Mesothelial cell of epicardium (in vitro differentiated cells): ENCODE results near the gene APRT. TPM values are rescaled to one million over a fixed set of nuclear protein-coding genes. Genes with fewer than 3 reads are reported as not detected.

Source experiments
- DNase-seq, 2 experiments: peaks; one replicate each; pipeline ENCODE4 v3.0.0; 2021; ENCODE audit warnings: low spot score in 2 of 2; ENCODE audit not compliant: unreplicated experiment in 2 of 2
- H3K27ac Mint-ChIP-seq: 2 replicates; pipeline ENCODE4 v1.8.0; 2021; ENCODE audit warnings: mixed read lengths
- H3K27me3 Mint-ChIP-seq: 2 replicates; pipeline ENCODE4 v1.8.0; 2021; ENCODE audit warnings: low read depth, mixed read lengths
- H3K36me3 Mint-ChIP-seq: 2 replicates; pipeline ENCODE4 v1.8.0; 2021; ENCODE audit warnings: mixed read lengths
- H3K4me1 Mint-ChIP-seq: 2 replicates; pipeline ENCODE4 v1.8.0; 2021; ENCODE audit warnings: mixed read lengths
- H3K4me3 Mint-ChIP-seq: 2 replicates; pipeline ENCODE4 v1.8.0; 2021; ENCODE audit warnings: mild to moderate bottlenecking, moderate library complexity, mixed read lengths
- H3K9me3 Mint-ChIP-seq: 2 replicates; pipeline ENCODE4 v1.8.0; 2021; ENCODE audit warnings: mixed read lengths
- total RNA-seq: library from RNA; stranded (reverse); gene quantifications from 3 replicates; pipeline ENCODE4 v1.2.1, GENCODE V29; 2021
- TF ChIP-seq, protein P1 (sequence below): fragments of 200-600 bp; sonication (generic); IDR thresholded peaks from one replicate; pipeline ENCODE4 v1.5.0; 2021; ENCODE audit warnings: antibody characterized with exemption; ENCODE audit not compliant: unreplicated experiment

The APRT gene
- total RNA-seq, 1 donor from 2014 or later, result 96.2 TPM

DNA sequence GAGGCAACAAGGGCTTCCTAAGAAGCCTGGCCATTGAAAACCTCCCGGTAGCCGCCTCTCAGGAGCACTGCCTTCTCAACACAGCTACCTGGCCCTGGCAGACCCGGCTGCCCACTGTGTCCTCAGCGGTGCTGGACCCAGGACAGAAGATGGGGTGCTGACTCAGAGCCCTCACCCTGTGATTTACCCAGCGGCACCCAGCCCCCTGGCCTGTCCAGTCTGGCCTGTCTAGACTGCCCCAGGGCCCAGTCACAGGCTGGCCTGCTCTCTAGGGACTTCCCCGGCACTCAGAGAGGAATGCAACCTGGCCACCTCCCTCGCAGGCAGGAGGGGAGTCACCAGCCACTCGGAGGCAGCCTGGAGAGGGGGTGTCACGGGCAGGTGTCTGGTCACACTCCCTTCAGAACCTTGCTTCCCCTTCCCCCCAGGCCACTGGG lies 46.8 kb downstream of the APRT start:
- Mint-ChIP-seq H3K4me1 (peaks cover 74% of the 10 kb centered on the region), H3K9me3 (no peaks in the 10 kb centered on the region), H3K4me3 (no peak overlapping the region), H3K27ac (peak overlapping the region; percentile 98), H3K27me3 (no peaks in the 10 kb centered on the region), H3K36me3 (no peaks in the 10 kb centered on the region)
- peak in 1 of 2 experiments; percentile 72 for DNase-seq
- TF ChIP-seq, protein P1, sequence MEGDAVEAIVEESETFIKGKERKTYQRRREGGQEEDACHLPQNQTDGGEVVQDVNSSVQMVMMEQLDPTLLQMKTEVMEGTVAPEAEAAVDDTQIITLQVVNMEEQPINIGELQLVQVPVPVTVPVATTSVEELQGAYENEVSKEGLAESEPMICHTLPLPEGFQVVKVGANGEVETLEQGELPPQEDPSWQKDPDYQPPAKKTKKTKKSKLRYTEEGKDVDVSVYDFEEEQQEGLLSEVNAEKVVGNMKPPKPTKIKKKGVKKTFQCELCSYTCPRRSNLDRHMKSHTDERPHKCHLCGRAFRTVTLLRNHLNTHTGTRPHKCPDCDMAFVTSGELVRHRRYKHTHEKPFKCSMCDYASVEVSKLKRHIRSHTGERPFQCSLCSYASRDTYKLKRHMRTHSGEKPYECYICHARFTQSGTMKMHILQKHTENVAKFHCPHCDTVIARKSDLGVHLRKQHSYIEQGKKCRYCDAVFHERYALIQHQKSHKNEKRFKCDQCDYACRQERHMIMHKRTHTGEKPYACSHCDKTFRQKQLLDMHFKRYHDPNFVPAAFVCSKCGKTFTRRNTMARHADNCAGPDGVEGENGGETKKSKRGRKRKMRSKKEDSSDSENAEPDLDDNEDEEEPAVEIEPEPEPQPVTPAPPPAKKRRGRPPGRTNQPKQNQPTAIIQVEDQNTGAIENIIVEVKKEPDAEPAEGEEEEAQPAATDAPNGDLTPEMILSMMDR, result no peak

DNA sequence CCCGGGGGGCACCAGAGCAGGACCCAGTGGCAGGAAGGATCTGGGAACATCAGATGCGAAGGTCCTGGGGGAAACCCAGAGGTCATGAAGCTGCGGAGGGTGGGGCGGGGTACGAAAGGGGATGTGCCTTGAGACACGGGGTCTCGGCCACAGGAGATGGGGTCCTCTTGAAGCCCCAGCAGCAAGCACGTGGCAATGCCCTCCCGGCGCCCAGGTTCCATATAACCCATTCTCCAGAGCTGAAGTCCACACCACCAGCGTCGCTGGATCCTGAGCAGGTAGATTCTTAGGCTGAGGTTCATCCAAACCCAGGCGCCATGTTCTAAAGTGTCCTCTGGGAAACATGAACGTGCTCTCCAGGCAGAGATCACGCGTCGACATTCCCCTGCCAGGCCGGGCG lies 47.6 kb downstream of the APRT start:
- no peak overlapping the region for H3K4me3 Mint-ChIP-seq
- no peaks in the 10 kb centered on the region for H3K9me3 Mint-ChIP-seq
- TF ChIP-seq, protein P1, result no peak
- peaks cover 71% of the 10 kb centered on the region for H3K4me1 Mint-ChIP-seq
- no peaks in the 10 kb centered on the region for H3K36me3 Mint-ChIP-seq
- no peaks in the 10 kb centered on the region for H3K27me3 Mint-ChIP-seq
- H3K27ac Mint-ChIP-seq, result peak overlapping the region; percentile 98
- DNase-seq, result no peak

DNA sequence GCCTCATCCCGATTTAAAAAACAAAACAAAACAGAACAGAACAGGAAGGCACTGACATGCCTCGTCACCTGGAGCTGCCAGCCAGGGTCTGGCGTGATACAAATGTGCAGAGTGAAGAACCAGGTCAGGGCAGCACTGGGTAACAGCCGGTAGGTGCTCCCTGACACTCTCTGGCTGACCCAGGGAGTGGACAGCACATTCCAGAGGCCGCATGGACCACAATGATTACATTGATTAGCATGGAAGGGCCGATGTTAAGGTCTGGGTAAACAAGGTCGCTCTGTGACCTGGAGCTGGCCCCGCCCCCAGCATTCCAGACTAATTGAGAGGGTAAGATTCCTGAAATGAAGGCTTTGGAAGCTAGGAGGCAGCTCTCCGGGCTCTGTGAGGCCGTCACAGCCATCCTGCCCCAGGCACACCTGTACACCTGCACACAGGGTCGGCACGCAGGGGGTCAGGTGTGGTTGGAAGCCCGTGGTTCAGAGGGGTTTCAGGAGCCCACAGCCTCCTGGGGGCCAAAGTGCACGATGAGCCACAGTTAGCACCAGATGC lies 48.1 kb downstream of the APRT start:
- peaks cover 71% of the 10 kb centered on the region for H3K4me1 Mint-ChIP-seq

DNA sequence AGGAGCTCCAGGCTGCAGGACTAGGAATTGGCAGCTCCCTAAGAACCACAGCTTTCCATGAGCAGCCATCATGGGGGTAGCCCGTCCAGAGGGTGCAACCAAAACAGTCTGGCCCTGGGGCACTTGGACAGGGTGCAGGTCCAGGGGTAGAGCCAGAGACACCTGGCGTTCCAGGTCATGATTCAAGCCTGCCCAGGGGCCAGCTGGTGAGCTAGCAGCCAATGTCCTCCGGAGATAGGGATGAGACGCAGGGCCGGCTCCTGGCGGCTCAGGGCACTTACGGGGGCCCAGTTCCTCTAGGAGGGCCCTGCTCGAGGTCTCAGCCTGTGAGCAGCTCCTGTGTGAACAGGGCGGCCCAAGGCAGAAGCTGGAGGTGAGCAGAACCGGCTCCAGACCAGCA lies 48.8 kb downstream of the APRT start:
- H3K4me3 Mint-ChIP-seq, result no peak overlapping the region
- no peaks in the 10 kb centered on the region for H3K9me3 Mint-ChIP-seq
- no peak for DNase-seq
- H3K27me3 Mint-ChIP-seq, result no peaks in the 10 kb centered on the region
- H3K4me1 Mint-ChIP-seq, result peaks cover 67% of the 10 kb centered on the region
- TF ChIP-seq, protein P1, result no peak
- H3K27ac Mint-ChIP-seq, result peak overlapping the region; percentile 98
- H3K36me3 Mint-ChIP-seq, result no peaks in the 10 kb centered on the region

More for the DNA sequence above, 48.1 kb downstream of the APRT start:
- Mint-ChIP-seq H3K4me3 (no peak overlapping the region), H3K36me3 (no peaks in the 10 kb centered on the region), H3K27me3 (no peaks in the 10 kb centered on the region), H3K9me3 (no peaks in the 10 kb centered on the region), H3K27ac (peak overlapping the region; percentile 98)
- TF ChIP-seq, protein P1, result no peak
- no peak for DNase-seq

DNA sequence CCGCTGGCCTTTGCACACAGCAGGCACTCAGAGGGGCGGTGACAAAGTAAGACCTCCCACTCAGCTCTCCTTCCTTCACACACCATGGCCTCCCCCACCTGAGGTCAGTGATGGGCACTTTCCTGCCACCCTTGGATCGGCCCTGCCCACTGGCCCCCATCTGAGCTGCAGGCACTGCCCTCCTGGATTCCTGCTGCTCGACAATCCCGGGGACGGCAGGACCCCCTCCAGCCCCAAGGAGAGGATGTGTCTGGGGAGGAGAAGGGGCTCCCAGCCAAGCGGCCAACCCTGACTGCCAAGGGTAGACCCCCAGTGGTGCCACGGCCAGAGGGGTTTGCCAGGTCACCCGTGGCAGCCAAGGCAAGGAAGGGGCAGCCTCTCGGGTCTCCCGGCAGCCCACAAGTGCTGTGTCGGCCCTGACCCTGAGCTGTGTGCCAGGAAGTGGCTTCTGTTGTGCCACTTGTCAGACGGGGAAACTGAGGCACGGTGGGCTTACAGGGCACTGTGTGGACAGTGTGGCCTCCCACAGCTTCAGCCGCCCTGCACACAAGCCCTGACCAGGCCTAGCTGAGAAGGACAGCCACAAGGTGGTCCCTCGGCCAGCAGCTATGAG lies 49.4 kb downstream of the APRT start:
- Mint-ChIP-seq H3K4me1 (peaks cover 62% of the 10 kb centered on the region), H3K9me3 (no peaks in the 10 kb centered on the region), H3K36me3 (no peaks in the 10 kb centered on the region), H3K27ac (peak overlapping the region; percentile 98), H3K27me3 (no peaks in the 10 kb centered on the region), H3K4me3 (no peak overlapping the region)
- DNase-seq, result no peak
- TF ChIP-seq, protein P1, result no peak
